NCI-H2081 (cell line): ENCODE measurements around the gene TMEM163.
A peak's percentile ranks its signal among the peaks of the same experiment; 100 is the strongest.
"Not testable (repeated sequence)": the region's sequence is repeated elsewhere in the genome, so short reads cannot be mapped to it uniquely, and the experiment has no call there.

Experiments
- DNase-seq, 2 experiments: peaks; one replicate each; lab custom pipeline; 2025; lab: John Stamatoyannopoulos, UW

The TMEM163 gene

GRCh38 chr2:134576478-134576877 is 142.3 kb downstream of the TMEM163 start:
- no peak for DNase-seq

DNA sequence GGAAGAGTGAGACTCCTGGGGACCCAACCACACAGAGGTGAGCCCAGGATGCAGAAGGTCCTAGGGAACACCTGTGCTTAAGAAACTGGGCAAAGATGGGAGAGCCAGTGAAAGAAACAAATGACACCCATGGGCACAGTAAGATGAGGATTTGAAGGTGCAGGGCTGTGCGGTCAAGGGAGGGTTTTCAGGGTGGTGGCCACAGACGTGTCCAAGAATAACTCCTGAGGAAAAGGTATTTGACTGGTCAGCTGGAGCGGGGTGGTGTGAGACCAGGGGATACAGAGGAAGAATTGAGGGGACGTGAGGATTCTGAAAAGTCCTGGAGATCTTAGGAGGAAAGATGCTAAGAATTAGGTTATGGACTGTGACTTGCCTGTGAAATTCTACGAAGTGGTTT is 142.9 kb downstream of the TMEM163 start:
- no peak for DNase-seq

GRCh38 chr2:134574611-134575330 is 144.0 kb downstream of the TMEM163 start:
- no peak for DNase-seq

DNA sequence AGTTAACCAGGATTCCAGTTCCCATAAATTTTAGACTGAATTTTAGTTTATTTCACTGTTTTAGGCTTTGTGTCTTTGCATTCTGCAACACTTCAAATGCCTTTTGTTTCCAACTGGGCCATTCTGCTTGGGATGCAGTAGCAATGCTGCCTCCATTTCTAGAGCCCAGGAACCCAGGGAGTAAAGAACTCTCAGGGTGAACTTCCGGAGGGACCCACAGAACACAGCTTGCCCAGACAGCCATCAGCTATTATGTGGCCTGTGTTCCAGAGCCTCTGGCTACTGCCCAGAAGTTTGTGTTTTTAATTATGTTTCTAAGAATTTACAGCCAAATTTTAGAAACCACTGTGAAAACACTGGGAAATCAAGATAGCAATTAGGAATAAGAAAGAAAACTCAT is 145.1 kb downstream of the TMEM163 start:
- no peak for DNase-seq

DNA sequence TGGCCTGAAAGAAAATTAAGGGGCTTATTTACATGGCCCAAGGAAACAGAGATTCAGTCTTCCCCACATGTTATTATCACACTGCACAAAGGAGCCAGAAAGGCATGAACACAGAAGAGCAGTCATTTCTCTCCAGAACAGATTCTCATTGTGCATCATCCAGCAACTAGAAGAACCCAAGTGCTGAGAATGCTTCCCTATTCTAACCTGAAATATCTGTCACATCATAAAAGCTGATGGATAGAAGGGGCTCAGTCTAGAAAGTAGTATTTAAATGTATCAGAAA is 145.8 kb downstream of the TMEM163 start:
- no peak for DNase-seq

GRCh38 chr2:134572314-134573084 is 146.3 kb downstream of the TMEM163 start:
- no peak for DNase-seq

DNA sequence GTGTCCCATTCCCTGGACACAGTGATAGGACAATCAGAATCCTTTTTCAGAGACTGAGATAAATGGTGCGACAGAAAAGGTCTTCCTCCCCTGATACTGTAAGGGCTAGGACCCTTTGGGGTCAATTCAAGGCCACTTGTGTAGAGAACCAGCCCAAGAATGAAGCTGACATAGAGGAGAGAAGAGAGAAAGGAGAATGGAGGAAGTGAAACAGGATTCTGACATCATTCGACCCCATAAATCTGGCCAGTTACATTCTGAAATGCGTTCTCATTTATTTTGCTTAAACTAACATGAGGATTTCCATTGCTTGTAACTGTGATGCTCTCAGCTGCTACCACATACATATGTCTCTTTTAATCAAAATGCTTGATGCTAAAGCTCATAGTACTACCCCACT is 148.1 kb downstream of the TMEM163 start:
- DNase-seq: no peak

GRCh38 chr2:134568413-134568812 is 150.4 kb downstream of the TMEM163 start:
- DNase-seq: no peak

- DNase-seq: no peak
These were observed 151.1 kb downstream of the TMEM163 start for GRCh38 chr2:134567666-134568065.

DNA sequence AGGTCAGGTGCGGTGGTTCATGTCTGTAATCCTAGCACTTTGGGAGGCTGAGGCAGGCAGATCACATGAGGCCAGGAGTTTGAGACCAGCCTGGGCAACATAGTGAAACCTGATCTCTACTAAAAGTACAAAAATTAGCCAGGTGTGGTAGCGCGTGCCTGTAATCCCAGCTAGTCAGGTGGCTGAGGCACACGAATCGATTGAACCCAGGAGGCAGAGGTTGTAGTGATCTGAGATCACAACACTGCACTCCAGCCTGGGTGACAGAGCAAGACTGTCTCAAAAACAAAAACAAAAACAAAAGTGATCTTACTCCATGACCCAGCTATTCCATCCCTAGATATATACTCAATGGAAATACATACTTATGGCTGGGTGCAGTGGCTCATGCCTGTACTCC is 153.8 kb downstream of the TMEM163 start:
- not testable (repeated sequence) for DNase-seq

GRCh38 chr2:134564549-134564948 is 154.3 kb downstream of the TMEM163 start:
- no peak for DNase-seq

DNA sequence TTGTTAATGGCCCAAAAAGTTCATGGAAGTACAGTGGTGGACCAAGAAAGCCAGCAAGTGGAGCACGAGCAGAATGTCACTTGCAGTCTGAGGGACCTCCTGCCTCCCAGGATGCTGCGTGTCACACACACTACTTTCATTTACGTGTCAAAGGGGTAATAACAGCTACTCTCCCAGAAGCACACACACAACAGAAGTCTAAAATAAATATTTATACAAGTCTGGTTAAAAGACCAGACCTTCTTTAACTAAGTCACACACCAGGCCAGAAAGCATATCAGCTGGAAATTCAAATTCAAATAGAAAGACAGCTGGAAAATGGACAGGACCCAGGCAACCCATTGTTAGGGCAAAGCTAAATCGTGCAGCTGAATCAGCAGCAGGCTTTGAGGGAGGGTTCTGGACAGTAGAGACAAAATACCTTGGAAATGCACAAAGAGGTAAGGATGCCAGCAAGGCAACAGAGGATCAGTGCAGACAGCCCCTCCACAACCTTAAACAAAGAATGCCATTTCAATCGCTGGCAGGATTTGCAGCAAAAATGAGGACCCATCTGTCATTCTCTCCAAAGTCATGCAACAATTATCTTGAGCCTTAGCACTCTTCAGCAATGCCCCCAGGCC is 160.5 kb downstream of the TMEM163 start:
- peak; percentile 91 to 95 for DNase-seq

GRCh38 chr2:134555411-134555810 is 163.4 kb downstream of the TMEM163 start:
- DNase-seq: no peak

- DNase-seq: no peak
These were observed 165.1 kb downstream of the TMEM163 start for GRCh38 chr2:134553657-134554056.

DNA sequence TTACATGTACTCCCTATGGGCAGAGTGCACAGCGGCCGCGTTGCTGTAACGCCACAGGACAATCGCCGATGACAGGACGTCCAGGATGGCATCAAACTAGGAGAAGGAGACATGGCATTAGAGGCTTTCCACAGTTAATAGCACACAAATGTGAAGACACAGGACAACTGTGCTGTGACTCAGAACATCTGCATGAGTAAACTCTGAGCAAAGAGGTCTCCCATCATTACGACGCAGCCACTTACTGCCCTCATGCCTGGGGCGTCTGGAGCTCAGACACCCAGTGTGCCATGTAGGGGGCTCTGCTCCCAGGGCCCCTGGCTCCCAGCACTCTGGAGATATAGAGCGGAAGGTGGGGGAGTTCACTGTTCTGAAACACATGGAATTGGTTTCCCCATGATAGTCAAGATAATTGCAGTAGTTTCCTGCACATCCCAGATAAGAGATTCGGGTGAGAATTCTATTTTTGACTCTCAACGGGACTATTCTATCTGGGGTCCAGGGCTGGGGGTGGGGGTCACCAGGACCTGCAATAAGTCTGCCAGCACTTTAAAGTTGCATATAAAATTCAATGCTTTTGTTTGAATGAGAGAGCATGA is 168.1 kb downstream of the TMEM163 start:
- DNase-seq: no peak

DNA sequence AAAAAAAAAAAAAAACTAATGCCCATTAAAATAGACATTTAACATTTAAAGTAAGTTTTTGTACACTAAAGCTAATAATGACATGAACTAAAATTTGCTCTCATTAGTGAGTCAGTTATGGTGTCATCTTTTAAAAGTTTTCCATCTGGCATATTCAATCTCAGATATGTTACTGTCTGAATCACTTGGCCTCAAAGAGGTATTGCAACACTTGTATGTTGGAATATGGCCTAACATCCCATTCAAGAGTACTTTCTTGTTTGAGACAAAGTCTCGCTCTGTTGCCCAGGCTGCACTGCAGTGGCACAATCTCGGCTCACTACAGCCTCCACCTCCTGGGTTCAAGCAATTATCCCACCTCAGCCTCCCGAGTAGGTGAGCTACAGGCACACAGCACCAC is 169.7 kb downstream of the TMEM163 start:
- no peak for DNase-seq

GRCh38 chr2:134540990-134541389 is 177.8 kb downstream of the TMEM163 start:
- DNase-seq: no peak

DNA sequence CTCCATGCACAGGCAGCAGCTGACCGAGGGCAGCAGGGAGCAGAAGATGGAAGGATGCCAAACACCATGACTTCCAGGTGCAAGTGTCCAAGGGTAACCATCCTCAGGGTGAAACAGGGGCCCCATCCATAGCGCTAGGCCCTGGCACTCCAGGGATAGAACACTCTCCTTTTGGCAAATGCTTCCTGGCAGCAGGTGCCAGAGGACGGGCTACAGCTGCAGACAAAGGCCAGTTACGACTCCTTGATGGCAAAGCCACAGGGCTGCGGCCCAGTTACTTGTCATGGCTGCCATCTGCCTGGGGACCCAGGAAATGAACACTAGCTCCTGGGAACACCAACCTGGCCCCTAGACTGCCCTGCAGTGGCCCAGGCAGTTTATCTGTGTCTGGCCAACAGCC is 178.8 kb downstream of the TMEM163 start:
- peak; percentile 60 to 86 for DNase-seq

DNA sequence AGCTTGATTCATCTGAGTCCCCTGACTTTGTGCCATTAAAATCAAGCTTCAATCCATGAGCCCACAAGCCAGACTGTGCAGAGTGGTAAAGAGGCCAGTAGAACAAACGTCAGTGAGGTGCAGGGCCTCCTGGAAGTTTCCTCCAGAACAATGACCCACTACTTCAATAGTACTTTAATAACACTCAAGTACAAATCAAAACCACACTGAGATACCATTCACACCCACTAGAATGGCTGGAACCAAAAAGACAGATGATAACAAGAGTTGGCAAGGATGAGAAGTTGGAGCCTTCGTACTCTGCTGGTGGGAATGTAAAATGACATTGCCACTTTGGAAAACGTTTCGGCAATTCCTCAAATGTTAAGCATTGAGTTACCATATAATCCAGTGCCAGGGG is 181.1 kb downstream of the TMEM163 start:
- DNase-seq: no peak

DNA sequence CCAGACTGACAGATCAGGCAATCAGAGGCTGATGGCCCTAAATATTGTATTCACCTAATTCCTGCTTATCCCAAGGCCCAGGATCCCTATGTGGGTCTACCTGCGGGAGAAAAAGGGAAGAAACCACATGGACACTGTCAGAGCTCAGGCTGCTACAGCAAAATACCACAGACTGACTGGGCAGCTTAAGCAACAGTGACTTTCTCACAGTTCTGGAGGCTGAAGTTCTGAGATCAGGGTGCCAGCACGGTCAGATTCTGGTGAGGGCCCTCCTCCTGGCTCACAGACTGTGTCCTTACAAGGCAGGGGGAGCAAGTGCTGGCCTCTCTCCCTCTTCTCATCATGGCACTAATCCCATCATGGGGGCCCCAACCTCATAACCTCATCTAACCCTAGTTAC is 181.7 kb downstream of the TMEM163 start:
- no peak for DNase-seq

- peak in 1 of 2 experiments; percentile 6 for DNase-seq
These were observed 182.5 kb downstream of the TMEM163 start for GRCh38 chr2:134536296-134536695.

- no peak for DNase-seq
These were observed 186.3 kb downstream of the TMEM163 start for GRCh38 chr2:134532537-134532936.

GRCh38 chr2:134527381-134527780 is 191.4 kb downstream of the TMEM163 start:
- no peak for DNase-seq
